ENCODE data around the gene KIF4B.

The KIF4B gene

DNA sequence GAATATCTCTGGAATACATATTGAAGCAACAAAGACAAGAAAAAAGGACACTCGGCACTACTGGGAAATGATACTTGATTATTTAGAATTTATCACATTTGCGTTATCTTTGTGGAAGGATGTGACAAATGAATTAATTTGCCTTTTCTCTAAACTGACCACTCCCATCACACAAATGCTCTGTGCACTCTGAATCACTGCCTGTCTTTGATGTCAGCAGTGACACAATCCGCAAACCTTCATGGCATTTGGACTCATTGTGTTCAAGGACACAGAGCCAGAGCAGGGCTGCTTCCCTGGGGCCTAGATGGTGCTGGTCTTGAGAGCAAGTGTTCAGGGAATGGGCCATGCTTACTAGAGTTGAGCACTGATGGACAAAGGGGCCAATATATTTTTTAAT lies 4.9 kb upstream of the KIF4B start:
- TF ChIP-seq, protein P1, sequence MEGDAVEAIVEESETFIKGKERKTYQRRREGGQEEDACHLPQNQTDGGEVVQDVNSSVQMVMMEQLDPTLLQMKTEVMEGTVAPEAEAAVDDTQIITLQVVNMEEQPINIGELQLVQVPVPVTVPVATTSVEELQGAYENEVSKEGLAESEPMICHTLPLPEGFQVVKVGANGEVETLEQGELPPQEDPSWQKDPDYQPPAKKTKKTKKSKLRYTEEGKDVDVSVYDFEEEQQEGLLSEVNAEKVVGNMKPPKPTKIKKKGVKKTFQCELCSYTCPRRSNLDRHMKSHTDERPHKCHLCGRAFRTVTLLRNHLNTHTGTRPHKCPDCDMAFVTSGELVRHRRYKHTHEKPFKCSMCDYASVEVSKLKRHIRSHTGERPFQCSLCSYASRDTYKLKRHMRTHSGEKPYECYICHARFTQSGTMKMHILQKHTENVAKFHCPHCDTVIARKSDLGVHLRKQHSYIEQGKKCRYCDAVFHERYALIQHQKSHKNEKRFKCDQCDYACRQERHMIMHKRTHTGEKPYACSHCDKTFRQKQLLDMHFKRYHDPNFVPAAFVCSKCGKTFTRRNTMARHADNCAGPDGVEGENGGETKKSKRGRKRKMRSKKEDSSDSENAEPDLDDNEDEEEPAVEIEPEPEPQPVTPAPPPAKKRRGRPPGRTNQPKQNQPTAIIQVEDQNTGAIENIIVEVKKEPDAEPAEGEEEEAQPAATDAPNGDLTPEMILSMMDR (IDR thresholded peaks at IDR 0.05), result no peak
- no peak overlapping the region for H3K27ac ChIP-seq
- DNase-seq (ENCODE audit: low spot score), result no peak
- no peak overlapping the region for H3K4me3 ChIP-seq

DNA sequence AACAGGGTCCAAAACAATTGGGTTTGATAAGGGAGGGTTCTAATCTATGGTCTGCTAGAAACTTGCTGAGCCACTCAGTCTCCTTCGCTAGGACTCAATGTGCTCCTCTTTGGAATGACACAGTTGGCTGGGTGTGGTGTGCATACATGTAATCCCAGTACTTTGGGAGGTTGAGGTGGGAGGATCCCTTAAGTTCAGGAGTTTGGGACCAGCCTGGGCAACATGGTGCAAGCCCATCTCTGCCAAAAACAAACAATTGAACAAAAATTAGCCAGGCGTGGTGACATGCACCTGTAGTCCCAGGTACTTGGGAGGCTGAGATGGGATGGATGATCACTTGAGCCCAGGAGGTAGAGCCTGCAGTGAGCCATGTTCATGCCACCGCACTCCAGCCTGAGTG lies 2.7 kb upstream of the KIF4B start:
- DNase-seq (ENCODE audit: low spot score), result no peak
- no peak overlapping the region for H3K27ac ChIP-seq
- no peak overlapping the region for H3K4me3 ChIP-seq
- TF ChIP-seq, protein P1 (IDR thresholded peaks at IDR 0.05), result no peak

DNA sequence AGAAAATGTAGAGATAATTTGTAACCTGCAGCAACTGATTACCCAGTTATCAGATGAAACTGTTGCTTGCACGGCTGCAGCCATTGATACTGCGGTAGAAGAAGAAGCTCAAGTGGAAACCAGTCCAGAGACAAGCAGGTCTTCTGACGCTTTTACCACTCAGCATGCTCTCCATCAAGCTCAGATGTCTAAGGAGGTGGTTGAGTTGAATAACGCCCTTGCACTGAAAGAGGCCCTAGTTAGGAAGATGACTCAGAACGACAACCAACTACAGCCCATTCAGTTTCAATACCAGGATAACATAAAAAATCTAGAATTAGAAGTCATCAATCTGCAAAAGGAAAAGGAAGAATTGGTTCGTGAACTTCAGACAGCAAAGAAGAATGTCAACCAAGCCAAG lies 1.7 kb downstream of the KIF4B start:
- no peak overlapping the region for H3K27ac ChIP-seq
- H3K4me3 ChIP-seq, result no peak overlapping the region
- TF ChIP-seq, protein P1 (IDR thresholded peaks at IDR 0.05), result no peak
- DNase-seq (ENCODE audit: low spot score), result no peak

DNA sequence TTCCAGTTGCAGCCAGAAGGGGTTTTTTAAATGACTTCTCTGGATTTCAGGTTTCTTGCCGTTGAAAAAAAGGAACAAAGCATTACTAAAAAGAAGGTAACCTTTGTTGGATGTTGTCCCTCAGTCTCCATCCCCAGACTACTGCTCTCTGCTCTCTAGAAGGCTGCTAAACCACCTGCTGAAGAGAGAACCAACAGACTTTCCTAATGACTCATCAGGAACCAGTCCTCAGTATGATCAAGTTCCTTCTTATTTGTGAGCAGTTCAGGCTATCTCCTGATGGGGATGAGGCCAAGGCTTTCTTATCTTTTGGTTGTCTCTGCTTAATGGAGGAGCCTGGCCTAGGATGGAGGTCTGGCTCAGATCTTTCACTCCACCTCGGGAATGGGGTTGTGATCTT lies 4.1 kb downstream of the KIF4B start:
- Histone ChIP-seq H3K4me3 (no peak overlapping the region), H3K27ac (no peak overlapping the region)
- TF ChIP-seq, protein P1 (IDR thresholded peaks at IDR 0.05), result no peak
- DNase-seq (ENCODE audit: low spot score), result no peak

DNA sequence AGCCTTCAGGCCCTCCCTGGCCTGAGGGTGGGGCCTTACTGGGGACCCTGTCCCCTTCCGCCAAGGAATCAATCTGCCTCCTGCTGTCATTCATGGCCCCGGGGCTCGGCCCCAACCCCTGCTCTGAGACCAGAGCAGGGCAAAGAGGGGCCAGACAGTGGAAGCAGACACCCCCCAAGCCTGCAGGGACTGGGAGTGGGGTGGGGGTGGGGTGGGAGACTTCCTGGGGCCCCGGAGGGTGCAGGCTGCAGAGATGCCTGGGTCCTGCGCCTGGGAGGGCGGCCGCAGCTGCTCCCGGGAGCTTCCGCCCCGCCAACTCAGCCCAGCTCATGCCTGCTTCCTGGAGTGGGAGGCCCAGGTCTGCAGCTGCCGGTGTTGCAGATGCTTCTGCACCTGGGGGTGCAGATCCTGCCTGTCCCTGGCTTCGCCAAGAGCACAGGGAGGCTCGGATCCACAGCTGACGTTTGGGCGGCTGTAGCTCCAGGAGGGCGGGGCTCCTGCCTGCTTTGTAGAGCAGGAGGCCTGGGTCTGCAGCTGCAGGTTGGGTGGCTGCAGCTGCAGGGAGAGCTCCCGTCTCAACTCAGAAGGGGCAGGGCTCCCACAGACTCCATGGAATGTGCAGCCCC lies 6.2 kb downstream of the KIF4B start:
- H3K27ac ChIP-seq, result no peak overlapping the region
- TF ChIP-seq, protein P1 (IDR thresholded peaks at IDR 0.05), result no peak
- DNase-seq (ENCODE audit: low spot score), result no peak
- no peak overlapping the region for H3K4me3 ChIP-seq

DNA sequence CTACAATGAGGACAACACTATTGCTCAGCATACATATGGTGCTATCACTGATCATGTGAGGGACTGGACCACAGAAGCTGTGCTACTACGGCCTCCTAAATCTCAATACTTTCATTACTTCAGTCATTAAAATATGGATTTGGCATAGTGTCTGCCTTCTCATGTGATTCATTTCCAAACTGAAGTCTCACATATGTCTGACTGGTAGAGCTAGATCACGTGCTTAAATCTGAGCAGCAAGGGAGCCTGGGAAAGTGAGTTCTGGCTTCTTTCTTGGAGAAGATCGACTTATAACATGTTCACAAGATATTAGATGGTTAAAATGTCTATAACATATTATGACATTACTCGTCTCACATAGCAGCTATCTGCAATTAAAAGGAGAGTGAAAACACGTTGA lies 8.3 kb downstream of the KIF4B start:
- DNase-seq (ENCODE audit: low spot score), result no peak
- TF ChIP-seq, protein P1 (IDR thresholded peaks at IDR 0.05), result no peak
- H3K27ac ChIP-seq, result no peak overlapping the region
- H3K4me3 ChIP-seq, result no peak overlapping the region

DNA sequence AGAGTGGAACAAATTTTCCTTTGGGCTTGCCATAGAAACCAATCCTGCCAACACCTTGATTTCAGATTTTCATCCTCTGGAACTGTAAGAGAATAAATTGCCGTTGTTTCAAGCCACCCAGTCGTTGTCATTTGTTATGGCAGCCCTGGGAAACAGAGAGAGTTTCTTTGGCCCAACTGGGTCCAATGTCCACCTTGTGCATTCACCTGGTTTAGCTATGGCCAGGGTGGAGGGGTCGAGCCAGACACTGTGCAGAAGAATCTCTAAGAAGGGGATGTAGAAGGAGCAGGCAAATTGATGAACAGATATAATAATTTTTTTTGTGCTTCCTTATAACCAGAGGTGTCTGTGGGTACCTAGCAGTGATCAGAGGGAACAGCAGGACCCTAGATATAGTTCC lies 9.8 kb downstream of the KIF4B start:
- no peak for DNase-seq (ENCODE audit: low spot score)
- TF ChIP-seq, protein P1 (IDR thresholded peaks at IDR 0.05), result no peak
- no peak overlapping the region for H3K4me3 ChIP-seq
- no peak overlapping the region for H3K27ac ChIP-seq

All from coronary artery (tissue), 2 donors.